Small intestine (tissue), 7 donors: ENCODE measurements around the gene IGSF6. TPM values are rescaled to one million over a fixed set of nuclear protein-coding genes. Genes with fewer than 3 reads are reported as not detected.

Experiments used
- DNase-seq, 2 donors: peaks; one replicate each; pipeline versions ENCODE4 v3.0.0 to v3.0.0-alpha.2; 2013
- FAIRE-seq: peaks from 2 replicates; lab custom pipeline; 2012; peaks lifted over from hg19 to GRCh38; lab: Jason Lieb, UNC
- H3K27ac ChIP-seq, 3 donors: one replicate each; pipeline ENCODE4 v1.5.1; 2013; ENCODE audit warnings: low read length in 2 of 3, mild to moderate bottlenecking in 2 of 3, control low read depth in 1 of 3, inconsistent platforms in 1 of 3, low read depth in 1 of 3, moderate library complexity in 1 of 3
- H3K27me3 ChIP-seq, 3 donors: one replicate each; pipeline ENCODE4 v1.6.1; 2013; ENCODE audit warnings: low read length in 3 of 3, inconsistent platforms in 1 of 3; ENCODE audit not compliant: control insufficient read depth in 3 of 3, insufficient read depth in 3 of 3
- H3K36me3 ChIP-seq, 3 donors: one replicate each; pipeline ENCODE4 v1.6.1; 2013; ENCODE audit warnings: low read length in 3 of 3, inconsistent platforms in 1 of 3, low read depth in 1 of 3, mild to moderate bottlenecking in 1 of 3, moderate library complexity in 1 of 3; ENCODE audit not compliant: control insufficient read depth in 3 of 3, insufficient read depth in 2 of 3
- H3K4me1 ChIP-seq, 3 donors: one replicate each; pipeline ENCODE4 v1.6.1; 2013; ENCODE audit warnings: low read length in 2 of 3, inconsistent platforms in 1 of 3, low read depth in 1 of 3, mild to moderate bottlenecking in 1 of 3, moderate library complexity in 1 of 3; ENCODE audit not compliant: control insufficient read depth in 3 of 3, insufficient read depth in 2 of 3
- H3K4me3 ChIP-seq, 3 donors: one replicate each; pipeline ENCODE4 v1.5.1; 2013; ENCODE audit warnings: low read length in 3 of 3, control low read depth in 1 of 3, inconsistent platforms in 1 of 3, low read depth in 1 of 3, mild to moderate bottlenecking in 1 of 3, moderate library complexity in 1 of 3
- H3K9me3 ChIP-seq, 2 donors: one replicate each; pipeline ENCODE4 v1.6.1; 2013; ENCODE audit warnings: low read depth in 1 of 2, low read length in 1 of 2; ENCODE audit not compliant: control insufficient read depth in 2 of 2, insufficient read depth in 1 of 2
- WGBS, 3 donors: extraction: QIAGEN DNeasy Blood & Tissue Kit; methylation state at CpG; one replicate each; pipeline ENCODE4 v1.1.7; 2013; 5-methylcytosine and 5-hydroxymethylcytosine counted together
- polyA plus RNA-seq, 4 donors: library from polyadenylated mRNA; stranded (reverse) in 3 of 4; unstranded in 1 of 4; fragments of 200-250 nt in 3 of 4; fragments of 120-200 nt in 1 of 4; gene quantifications; one replicate each; pipeline versions ENCODE4 v1.2.1 to v1.2.3, GENCODE V29; 2013
- donor health status: healthy with polysubstance abuse.
- donor health status: control.
- donor health status: control.
- donor health status: Bipolar disorder and iron deficiency.
- donor health status: healthy.

The IGSF6 gene
- polyA plus RNA-seq, 4 donors: 0.45 to 6.5 (median 2.3) TPM

- WGBS, 3 donors: 86 to 93% (median 90%) methylated on average over 4 of the region's 4 CpGs
- DNase-seq: no peak
- FAIRE-seq: no peak
- no peaks in the 10 kb centered on the region for H3K9me3 ChIP-seq
- H3K4me3 ChIP-seq: no peak overlapping the region
- H3K27me3 ChIP-seq: no peaks in the 10 kb centered on the region
- no peak overlapping the region for H3K27ac ChIP-seq
- no peaks in the 10 kb centered on the region for H3K36me3 ChIP-seq
- H3K4me1 ChIP-seq: no peaks in the 10 kb centered on the region
Measured at GRCh38 chr16:21589551-21589950, 62.9 kb downstream of the IGSF6 start.

Other genes with a start within 250 kb of the IGSF6 start
- gene METTL9, start 53.0 kb downstream of the IGSF6 start, polyA plus RNA-seq: 100 to 1,000 TPM in 1 of 4 donors, 10 to 100 TPM in 3; 38.7 to 171 (median 61.0) TPM
- gene OTOA, start 11.4 kb upstream of the IGSF6 start, polyA plus RNA-seq: under 1 TPM in 3 of 4 donors, not detected in 1; 0.03 to 0.27 (median 0.09) TPM
- 100 to 1,000 TPM in 1 of 4 donors, 10 to 100 TPM in 2, 1 to 10 TPM in 1; 9.2 to 109 (median 14.4) TPM for gene NPIPB4, start 205.1 kb upstream of the IGSF6 start, polyA plus RNA-seq